ENCODE results near the gene EZR. TPM values are rescaled to one million over a fixed set of nuclear protein-coding genes. Genes with fewer than 3 reads are reported as not detected.
A peak's percentile ranks its signal among the peaks of the same experiment; 100 is the strongest.

Gene EZR
- total and polyA plus RNA-seq, 2 of the 13 experiments (the other 11 are each of a cell fraction or from before 2014, with no cell fraction given), result 34.7 to 60.3 TPM

DNA sequence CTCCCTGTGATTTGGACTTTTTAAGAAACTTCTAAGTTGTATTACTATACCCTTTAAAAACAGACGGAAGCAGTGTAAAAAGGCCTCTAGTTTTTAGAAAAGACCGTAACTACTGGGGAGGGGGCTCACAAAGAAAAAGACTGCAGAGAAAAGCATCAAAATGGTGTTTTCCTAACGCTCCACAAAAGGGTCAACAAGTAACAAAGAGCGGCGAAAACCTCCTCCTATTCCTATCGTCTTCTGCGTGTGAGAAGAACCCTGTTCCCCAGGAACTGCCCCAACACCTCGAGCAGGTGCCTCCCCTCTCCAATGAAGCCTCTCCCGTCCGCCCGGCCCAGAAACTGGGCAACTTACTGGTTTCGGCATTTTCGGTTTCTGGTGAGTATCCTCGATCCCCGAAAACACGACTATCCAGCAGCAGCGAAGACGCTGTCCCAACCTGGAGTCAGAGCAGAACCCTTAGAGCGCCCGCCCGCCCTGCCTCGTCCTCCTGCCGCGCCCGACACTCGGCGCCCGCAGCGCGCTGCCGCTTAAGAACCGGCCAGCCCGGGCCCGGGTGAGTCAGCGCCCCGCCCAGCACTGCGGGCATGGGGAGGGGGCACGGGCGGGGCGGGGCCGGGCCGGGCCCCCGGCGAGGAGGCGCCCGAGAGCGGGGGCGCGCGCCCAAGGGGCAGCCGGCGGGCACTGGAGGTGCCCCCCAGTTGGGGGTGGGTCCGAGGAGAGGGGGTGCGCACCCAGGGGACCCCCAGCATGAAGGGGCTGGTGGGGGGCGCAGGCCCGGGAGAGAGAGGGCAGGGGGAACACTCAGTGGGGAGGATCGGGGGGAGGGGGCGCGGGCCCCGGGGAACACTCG lies 1.2 kb downstream of the EZR start (continued):
- TF ChIP-seq, protein P1, sequence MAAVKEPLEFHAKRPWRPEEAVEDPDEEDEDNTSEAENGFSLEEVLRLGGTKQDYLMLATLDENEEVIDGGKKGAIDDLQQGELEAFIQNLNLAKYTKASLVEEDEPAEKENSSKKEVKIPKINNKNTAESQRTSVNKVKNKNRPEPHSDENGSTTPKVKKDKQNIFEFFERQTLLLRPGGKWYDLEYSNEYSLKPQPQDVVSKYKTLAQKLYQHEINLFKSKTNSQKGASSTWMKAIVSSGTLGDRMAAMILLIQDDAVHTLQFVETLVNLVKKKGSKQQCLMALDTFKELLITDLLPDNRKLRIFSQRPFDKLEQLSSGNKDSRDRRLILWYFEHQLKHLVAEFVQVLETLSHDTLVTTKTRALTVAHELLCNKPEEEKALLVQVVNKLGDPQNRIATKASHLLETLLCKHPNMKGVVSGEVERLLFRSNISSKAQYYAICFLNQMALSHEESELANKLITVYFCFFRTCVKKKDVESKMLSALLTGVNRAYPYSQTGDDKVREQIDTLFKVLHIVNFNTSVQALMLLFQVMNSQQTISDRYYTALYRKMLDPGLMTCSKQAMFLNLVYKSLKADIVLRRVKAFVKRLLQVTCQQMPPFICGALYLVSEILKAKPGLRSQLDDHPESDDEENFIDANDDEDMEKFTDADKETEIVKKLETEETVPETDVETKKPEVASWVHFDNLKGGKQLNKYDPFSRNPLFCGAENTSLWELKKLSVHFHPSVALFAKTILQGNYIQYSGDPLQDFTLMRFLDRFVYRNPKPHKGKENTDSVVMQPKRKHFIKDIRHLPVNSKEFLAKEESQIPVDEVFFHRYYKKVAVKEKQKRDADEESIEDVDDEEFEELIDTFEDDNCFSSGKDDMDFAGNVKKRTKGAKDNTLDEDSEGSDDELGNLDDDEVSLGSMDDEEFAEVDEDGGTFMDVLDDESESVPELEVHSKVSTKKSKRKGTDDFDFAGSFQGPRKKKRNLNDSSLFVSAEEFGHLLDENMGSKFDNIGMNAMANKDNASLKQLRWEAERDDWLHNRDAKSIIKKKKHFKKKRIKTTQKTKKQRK (IDR thresholded peaks at IDR 0.05; ENCODE audit: low read length), result no peak
- TF ChIP-seq BHLHE40 (IDR thresholded peaks at IDR 0.05; ENCODE audit: low read length) (peak; percentile 37; the same call in 1 of the 2 replicates), ZNF234 (CRISPR knock-in tag; conservative IDR thresholded peaks at IDR 0.05) (no peak), MZF1 (CRISPR knock-in tag; IDR thresholded peaks at IDR 0.05; ENCODE audit: borderline replicate concordance) (0 out of 2 replicates have a peak, but pooled peaks have one; percentile 50), ZNF33A (CRISPR knock-in tag; IDR thresholded peaks at IDR 0.05; ENCODE audit: borderline replicate concordance) (no peak), ZNF619 (CRISPR knock-in tag; IDR thresholded peaks at IDR 0.05) (no peak), NFKB2 (CRISPR knock-in tag; IDR thresholded peaks at IDR 0.05; ENCODE audit: borderline replicate concordance) (no peak), PHF8 (CRISPR knock-in tag; IDR thresholded peaks at IDR 0.05) (peak; percentile 63), SMC3 (IDR thresholded peaks at IDR 0.05; ENCODE audit: low read length) (no peak), PAX8 (CRISPR knock-in tag; IDR thresholded peaks at IDR 0.05; ENCODE audit: borderline replicate concordance) (no peak), GLI4 (CRISPR knock-in tag; IDR thresholded peaks at IDR 0.05; ENCODE audit: borderline replicate concordance) (no peak), STAT5B (CRISPR knock-in tag; IDR thresholded peaks at IDR 0.05) (no peak), ZNF816 (CRISPR knock-in tag; IDR thresholded peaks at IDR 0.05; ENCODE audit: borderline replicate concordance) (no peak), ZSCAN21 (CRISPR knock-in tag; IDR thresholded peaks at IDR 0.05; ENCODE audit: borderline replicate concordance) (peak; percentile 85), ZNF292 (CRISPR knock-in tag; IDR thresholded peaks at IDR 0.05; ENCODE audit: borderline replicate concordance, low read depth) (no peak), RNF2 (conservative IDR thresholded peaks at IDR 0.05; ENCODE audit: low read depth) (no peak), HMG20A (CRISPR knock-in tag; IDR thresholded peaks at IDR 0.05; ENCODE audit: borderline replicate concordance) (no peak)
- TF ChIP-seq, protein P2, sequence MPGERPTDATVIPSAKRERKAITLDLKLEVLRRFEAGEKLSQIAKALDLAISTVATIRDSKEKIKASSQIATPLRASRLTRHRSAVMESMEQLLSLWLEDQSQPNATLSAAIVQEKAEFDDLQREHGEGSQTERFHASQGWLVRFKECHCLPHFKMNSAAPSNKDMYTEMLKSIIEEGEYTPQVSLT (CRISPR knock-in tag; IDR thresholded peaks at IDR 0.05; ENCODE audit: borderline replicate concordance, low read depth), result no peak
- TF ChIP-seq, protein P3, sequence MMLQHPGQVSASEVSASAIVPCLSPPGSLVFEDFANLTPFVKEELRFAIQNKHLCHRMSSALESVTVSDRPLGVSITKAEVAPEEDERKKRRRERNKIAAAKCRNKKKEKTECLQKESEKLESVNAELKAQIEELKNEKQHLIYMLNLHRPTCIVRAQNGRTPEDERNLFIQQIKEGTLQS (CRISPR knock-in tag; IDR thresholded peaks at IDR 0.05), result peak; percentile 87
- TF ChIP-seq, protein P4, sequence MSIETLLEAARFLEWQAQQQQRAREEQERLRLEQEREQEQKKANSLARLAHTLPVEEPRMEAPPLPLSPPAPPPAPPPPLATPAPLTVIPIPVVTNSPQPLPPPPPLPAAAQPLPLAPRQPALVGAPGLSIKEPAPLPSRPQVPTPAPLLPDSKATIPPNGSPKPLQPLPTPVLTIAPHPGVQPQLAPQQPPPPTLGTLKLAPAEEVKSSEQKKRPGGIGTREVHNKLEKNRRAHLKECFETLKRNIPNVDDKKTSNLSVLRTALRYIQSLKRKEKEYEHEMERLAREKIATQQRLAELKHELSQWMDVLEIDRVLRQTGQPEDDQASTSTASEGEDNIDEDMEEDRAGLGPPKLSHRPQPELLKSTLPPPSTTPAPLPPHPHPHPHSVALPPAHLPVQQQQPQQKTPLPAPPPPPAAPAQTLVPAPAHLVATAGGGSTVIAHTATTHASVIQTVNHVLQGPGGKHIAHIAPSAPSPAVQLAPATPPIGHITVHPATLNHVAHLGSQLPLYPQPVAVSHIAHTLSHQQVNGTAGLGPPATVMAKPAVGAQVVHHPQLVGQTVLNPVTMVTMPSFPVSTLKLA (IDR thresholded peaks at IDR 0.05), result no peak
- TF ChIP-seq, protein P5, sequence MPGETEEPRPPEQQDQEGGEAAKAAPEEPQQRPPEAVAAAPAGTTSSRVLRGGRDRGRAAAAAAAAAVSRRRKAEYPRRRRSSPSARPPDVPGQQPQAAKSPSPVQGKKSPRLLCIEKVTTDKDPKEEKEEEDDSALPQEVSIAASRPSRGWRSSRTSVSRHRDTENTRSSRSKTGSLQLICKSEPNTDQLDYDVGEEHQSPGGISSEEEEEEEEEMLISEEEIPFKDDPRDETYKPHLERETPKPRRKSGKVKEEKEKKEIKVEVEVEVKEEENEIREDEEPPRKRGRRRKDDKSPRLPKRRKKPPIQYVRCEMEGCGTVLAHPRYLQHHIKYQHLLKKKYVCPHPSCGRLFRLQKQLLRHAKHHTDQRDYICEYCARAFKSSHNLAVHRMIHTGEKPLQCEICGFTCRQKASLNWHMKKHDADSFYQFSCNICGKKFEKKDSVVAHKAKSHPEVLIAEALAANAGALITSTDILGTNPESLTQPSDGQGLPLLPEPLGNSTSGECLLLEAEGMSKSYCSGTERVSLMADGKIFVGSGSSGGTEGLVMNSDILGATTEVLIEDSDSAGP (CRISPR knock-in tag; IDR thresholded peaks at IDR 0.05; ENCODE audit: borderline replicate concordance), result peak; percentile 28; the same call in 1 of the 2 replicates
